Measurements from ENCODE around the gene MTMR6.

Gene MTMR6

DNA sequence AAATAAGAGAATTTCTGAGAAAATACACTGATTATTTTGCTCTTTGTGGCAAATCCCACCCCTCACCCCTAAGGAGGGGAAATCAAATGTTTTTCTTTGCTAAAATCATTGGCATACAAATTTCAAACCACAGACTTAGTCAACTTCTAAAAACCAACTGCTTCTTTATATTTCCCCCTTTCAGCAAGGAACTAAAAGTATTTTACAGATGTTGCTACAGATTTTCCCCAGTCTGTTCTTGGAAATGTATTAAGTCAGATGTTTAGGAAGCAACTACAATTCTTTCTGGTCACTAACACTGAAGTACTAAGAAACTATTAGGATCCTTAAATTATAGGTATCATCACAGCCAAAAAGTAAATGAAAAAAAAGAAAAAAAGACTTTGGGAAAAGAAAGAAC is 6.9 kb downstream of the MTMR6 start:
- DNase-seq (ENCODE audit: low read depth in 2 of 2), result no peak

DNA sequence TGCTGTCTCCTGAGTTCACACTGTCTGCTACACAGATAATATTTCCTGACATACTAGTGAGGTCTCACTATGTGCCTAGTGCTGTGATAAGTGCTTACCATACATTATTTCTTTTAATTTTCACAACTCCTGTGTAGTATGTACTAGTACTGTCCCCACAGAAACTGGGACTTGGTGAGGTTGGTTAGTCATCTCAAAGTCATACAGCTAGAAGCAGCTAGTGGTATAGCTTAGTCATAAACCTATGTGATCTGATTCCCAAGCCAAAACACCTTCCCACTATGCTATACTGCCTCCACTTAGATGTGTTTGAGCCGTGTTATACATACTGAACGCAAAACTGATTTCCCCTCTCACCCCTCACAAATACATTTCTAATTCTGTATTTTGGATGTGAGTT is 10.5 kb downstream of the MTMR6 start:
- DNase-seq (ENCODE audit: low read depth in 2 of 2), result no peak

DNA sequence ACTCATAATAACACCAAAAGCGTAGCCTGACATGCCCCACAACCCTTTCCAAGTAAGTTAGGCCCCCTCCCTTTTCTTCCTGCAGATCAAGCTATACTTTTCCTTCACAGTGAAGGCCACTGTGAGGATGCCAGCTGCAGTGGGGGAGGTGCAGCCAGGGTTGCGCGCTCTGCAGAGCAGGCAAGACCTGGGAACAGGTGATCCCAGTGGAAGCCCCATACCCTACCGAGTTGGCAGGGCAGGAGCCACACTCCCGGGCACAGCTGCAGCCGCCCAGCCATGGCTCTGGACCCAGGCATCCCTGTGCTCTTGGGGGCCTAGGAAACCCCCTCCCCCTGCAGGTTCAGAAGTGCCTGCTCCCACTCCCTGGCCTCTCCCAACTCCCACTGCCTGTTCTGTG is 18.7 kb downstream of the MTMR6 start:
- DNase-seq (ENCODE audit: low read depth in 2 of 2), result no peak

DNA sequence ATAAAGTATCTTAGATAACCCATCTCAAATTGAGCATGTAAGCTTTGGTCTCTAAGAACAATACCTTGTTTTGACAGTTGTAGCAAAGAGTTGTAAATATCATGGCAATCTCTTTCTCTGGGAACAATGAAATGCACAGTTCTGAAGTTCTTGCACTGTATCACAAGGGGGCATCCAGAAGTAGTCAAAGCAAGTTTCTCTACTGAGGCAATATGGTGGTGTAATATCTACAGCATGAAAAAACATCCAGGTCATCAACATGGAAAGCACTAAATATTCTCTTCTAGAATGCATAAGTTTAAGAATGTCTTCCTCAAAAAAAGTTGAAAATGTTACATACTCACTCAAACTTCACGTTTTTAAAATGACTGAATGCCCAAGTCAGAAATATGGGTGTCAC is 19.6 kb downstream of the MTMR6 start:
- DNase-seq (ENCODE audit: low read depth in 2 of 2), result no peak

DNA sequence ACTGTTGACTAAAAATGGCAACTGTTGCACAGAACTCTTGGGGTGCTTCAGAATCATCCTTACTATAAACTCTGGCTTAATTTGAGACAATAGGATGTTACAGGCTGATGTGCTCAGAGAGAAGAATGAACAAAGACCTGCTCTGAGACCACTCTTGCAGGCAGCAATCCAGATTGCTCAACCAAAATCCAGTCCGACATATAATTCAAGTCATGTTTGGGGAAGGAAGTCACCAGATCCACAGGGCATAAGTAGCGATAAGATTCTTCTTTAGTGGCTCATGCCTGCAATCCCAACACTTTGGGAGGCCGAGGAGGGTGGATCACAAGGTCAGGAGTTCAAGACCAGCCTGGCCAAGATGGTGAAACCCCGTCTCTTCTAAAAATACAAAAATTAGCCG is 20.6 kb downstream of the MTMR6 start:
- no peak for DNase-seq (ENCODE audit: low read depth in 2 of 2)

DNA sequence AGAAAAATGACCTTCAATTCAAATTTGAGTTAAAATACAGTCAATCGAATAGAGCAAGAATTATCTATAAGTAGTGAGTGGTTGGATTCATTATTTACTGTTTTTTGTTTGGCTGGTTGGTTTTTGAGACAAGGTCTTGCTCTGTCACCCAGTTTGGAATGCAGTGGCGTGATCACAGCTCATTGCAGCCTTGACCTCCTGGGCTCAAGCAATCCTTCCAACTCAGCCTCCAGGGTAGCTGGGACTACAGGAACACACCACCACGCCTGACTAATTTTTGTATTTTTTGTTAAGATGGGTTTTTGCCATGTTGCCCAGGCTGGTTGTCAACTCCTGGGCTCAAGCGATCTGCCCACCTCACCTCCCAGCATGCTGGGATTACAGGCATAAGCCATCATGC is 25.0 kb downstream of the MTMR6 start:
- no peak for DNase-seq (ENCODE audit: low read depth in 2 of 2)

DNA sequence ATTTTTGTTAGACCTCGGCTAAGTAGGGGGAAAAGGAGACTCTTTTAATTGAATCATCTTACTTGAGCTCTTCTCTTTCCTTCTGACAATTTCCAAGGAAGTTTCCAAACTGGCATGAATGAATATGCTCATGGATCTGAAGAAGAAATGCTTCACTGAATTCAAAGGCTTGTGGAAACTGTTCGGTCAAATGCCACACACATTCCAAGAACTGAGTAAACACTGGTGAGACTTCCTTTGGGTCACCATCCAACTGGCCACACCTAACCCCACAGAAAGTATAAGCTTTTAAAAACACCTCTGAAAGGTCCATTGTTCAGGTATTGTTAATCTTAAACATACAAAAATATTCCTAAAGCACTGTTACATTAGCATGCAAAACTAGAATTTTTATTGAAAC is 33.6 kb downstream of the MTMR6 start:
- DNase-seq (ENCODE audit: low read depth in 2 of 2), result no peak

DNA sequence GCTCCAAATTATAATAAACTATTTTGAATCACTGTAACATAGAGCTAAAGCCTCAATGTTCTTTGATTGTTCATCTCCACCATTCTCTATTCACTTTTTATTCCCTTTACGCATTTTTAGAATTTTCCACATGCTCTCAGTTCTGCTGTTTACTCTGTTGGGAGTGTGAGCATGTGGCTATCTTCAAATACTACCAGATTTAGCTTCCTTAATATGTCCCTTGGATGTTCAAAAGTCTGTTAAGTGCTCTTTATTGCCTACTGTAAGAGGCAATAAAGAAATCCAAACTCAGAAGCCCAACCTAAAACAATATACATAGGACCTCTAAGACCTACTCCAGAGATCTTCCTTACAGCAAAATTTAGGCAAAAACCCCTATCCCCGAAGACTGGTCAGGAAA is 34.5 kb downstream of the MTMR6 start:
- no peak for DNase-seq (ENCODE audit: low read depth in 2 of 2)

DNA sequence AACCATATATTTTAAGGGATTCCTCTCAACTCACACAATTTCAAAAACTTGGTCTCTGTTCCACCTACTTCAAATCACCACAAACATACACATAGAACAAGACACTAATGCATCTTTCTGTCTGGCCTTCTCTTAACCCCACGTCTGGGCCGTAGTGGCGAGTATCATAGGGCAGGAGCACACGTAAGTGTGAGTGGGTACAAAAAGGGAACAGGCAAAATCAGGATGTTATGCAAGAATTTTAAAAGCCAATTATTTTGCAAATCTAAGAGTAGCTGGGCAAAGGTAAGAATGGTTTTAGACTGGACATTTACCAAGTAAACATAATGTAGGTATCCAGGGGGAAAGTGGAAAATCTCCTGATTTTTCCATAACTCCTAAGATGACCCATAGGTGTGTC is 35.1 kb downstream of the MTMR6 start:
- DNase-seq (ENCODE audit: low read depth in 2 of 2), result no peak

DNA sequence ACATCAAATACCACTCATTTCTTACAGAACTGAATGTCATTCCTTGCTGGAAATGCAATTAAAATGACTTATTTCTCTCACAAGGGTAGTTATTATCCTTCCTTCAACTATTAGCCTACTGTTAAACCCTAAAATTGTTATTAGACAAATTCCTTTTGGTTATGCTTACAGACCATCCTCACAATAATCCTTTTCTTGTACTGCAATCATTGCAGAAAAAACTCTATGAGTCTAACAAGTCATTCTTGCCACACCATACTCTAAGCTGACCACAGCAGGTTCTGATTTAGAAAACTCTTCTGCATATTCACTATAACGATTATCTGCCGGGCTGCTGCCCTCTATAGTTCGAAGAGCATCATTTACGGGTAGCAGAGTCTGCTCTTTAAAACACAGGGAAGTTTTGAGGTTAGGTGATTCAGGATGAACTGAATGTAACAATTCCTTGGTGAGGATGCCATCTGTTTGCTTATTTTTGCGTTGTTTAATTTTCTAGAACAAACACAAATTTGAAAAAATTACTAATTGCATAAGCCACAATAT is 38.2 kb downstream of the MTMR6 start:
- no peak for DNase-seq (ENCODE audit: low read depth in 2 of 2)

DNA sequence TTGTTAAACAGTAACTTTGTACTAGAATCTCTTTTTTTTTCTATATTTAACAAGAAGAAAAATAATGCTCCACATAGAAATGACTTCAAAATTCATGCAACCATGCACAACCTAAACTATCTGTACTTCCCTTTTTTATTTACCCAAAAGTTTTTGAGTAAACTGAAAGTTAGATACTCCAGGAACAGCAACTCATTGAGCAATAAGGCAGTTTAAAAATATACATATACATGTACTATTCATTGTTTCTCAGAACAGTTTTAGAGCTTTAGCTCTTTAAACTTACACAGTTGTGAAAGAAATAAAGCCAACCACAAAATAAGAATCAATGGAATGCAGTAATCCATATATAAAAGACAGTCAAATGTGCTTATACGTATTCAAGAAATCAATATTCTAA is 39.2 kb downstream of the MTMR6 start:
- DNase-seq (ENCODE audit: low read depth in 2 of 2), result no peak

DNA sequence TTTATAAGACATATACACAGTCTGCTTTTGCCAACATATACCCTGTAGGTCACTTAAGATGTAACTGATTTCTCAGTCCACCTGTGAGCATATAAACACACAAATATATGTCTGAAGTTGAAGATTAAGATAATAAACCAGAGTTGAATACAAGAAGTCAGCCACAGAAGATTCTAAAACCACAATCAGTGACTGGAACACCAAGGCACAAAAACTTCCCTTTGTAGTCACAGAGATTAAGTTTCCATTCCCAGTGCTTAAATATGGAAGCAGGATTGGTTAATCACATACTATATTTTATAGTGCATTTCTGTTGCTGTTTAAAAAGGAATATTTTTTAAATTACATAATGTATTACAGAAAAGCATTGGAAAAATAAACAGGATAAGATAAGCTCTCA is 39.9 kb downstream of the MTMR6 start:
- DNase-seq (ENCODE audit: low read depth in 2 of 2), result no peak

DNA sequence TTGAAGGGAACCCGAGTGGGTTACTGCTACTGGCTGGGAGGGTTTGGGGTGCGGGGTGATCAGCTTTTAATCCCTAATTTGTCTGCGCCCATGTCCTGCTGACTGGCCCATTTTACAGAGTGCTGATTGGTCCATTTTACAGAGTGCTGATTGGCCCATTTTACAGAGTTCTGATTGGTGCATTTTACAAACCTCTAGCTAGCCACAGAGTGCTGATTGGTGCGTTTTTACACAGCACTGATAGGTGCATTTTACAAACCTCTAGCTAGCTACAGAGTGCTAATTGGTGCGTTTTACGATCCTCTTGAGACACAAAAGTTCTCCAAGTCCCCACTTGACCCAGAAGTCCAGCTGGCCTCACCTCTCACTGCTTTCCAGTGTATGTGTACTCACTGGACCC is 43.2 kb downstream of the MTMR6 start:
- DNase-seq (ENCODE audit: low read depth in 2 of 2), result no peak

DNA sequence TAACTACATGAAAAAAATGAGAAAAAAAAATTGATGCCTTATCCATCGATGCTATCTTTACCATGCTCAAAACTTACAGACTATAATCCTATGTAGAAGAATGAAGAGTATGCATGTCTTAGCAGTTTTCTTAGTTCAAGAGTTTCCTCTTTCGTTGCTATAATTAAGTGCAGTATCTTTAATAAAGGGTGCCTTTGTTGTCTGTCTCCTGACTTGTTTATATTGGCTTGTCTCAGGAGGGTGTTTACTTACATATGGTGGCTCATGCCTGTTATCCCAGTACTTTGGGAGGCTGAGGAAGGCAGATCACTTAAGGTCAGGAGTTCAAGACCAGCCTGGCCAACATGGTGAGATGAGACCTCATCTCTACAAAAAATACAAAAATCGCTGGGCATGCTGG is 44.3 kb downstream of the MTMR6 start:
- no peak for DNase-seq (ENCODE audit: low read depth in 2 of 2)

DNA sequence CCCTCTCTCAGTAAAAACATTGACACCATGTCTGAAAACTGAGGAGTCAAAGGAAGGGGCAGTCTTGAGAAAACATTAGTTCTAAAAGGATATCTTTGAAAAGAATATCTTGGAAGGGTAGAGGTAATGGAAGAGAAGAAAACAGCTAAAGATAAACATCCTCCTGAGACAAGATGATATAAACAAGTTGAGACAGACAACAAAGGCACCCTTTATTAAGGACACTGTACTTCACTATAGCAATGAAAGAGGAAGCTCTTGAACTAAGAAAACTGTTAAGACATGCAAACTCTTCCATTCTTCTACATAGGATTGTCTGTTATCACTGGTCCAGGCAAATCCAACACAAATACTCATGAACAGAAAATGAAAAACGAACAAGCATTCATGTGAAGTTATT is 46.3 kb downstream of the MTMR6 start:
- DNase-seq (ENCODE audit: low read depth in 2 of 2), result no peak

DNA sequence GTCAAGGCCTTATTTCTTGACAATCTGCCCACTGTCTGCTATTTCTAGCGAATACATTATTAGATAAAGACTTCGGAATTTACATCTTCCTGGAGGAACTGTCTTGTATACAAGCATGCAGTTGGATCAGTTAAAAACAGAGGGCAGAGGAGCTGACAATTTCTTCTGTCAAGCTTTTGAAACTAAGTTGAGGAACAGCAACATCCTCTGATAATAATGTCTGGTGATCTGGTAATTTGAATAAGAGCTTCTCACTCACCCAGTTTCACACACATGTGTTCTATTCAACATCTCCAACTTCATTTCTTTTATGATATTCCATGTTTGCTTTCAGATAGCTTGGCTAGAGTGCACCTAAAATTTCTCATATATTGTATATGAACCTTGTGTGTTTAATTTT is 50.2 kb downstream of the MTMR6 start:
- DNase-seq (ENCODE audit: low read depth in 2 of 2), result no peak

DNA sequence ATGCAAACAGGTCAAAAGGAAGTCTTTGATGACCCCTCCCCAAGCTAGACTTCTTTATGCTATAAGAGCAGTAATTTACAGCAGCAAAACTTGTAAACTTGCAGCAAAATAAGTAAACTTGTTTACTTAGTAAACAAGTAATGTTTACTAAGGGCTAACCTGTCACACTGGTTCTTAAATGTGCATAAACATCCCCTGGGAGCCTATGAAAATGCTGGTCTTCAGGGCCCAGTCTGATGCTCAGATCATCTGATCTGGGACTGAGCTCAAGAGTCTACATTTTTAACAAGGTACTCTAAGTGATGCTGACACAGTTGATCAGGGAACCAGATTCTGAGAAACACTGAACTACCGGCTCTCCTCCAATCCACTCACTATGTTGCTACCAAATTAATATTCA is 53.4 kb downstream of the MTMR6 start:
- no peak for DNase-seq (ENCODE audit: low read depth in 2 of 2)

DNA sequence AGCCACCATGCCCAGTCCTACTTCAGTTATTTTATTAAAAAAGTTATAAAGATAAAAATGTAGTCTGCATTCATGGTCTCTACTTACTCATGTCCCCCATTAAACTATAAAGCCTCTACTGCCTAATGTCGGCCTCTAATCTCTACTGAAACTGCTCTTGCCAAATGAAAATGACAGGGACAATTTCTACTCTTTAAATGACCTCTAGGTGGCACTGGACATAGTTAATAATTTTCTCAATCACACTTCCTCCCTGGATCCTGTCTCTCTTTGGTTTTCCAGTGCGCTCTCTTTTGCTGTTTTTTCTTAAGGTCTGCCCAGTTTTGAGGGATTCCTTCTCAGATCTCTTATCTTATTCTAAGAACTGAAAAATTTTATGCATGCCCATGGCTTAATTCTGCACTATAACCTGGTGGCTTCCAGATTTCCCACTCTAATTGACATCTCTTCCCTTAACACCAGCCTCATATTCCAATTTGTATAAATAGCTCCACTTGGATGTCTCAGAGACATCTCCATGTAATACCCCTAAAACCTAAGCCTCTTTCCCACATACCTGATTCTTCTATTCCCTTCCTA is 54.3 kb downstream of the MTMR6 start:
- DNase-seq (ENCODE audit: low read depth in 2 of 2), result no peak

DNA sequence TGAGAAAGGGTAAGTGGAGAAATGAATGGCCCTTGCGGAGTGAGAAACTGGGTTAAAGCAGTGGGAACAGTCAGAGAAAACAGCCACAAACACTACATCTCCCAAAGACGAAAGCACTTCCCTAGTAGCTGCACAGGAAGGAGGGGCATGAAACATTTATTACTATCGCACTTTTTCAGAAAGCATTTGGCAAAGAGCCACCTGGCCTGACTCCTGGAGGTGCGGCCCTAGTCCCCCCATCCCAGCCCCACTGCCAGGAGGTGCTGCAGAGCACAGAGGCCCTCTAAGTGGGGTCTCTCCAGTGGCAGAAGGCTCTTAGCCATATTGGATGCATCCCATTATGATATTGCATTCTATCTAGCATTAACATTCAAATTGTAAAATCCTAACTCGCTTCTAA is 55.8 kb downstream of the MTMR6 start:
- no peak for DNase-seq (ENCODE audit: low read depth in 2 of 2)

DNA sequence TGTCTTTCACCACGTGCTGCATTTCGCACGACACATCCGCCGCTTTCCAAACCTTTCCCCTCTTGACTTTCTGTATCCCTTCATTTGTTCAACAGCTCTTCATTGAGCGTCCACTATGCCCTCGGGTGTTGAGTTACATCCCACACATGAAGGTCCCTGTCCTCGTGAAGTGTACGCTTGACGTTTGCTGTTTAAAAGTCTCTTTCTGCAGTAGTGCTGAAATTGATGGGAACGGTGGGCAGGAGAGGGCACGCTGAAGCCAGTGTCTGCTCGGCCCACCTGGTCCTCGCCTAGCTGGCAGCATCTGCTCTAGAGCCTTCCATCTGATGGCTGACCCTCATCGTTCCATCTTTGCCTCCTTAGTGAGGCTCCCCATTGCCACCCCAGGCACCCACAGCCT is 59.6 kb downstream of the MTMR6 start:
- DNase-seq (ENCODE audit: low read depth in 2 of 2), result no peak

DNA sequence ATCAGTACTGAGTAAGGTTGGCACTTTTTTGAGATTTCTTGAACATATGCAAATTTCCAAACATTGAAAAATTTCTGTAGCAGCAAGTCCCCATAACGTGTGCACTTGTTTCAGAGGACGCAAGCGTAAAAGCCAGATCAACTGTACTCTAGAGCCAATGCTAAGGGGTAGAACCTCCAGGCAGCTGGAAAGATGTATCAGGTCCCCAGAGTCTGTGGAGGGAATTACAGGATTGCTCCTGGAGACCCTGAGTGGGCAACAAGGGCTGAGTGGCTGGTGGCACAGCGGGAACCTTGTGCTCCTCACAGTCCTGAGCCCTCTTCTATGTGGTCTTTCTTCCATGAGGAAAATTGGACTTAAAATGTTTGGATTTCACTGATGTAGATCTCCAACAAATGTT is 61.3 kb downstream of the MTMR6 start:
- no peak for DNase-seq (ENCODE audit: low read depth in 2 of 2)

DNA sequence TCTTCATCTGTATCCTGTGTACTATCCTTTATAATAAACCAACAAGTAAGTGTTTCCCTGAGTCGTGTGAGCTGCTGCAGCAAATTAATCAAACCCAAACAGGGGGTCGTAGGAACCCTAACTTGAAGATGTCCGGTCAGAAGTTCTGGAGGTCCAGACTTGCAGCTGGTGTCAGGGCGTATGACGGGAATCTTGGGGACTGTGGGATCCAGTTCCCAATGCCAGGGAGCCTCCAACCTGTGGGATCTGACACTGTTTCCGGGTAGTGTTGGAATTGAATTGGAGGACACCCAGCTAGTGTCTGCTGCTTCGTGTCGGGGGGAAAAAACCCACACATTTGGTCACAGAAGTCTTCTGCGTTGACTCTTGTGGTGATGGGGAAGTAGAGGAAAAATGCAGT is 63.1 kb downstream of the MTMR6 start:
- no peak for DNase-seq (ENCODE audit: low read depth in 2 of 2)

DNA sequence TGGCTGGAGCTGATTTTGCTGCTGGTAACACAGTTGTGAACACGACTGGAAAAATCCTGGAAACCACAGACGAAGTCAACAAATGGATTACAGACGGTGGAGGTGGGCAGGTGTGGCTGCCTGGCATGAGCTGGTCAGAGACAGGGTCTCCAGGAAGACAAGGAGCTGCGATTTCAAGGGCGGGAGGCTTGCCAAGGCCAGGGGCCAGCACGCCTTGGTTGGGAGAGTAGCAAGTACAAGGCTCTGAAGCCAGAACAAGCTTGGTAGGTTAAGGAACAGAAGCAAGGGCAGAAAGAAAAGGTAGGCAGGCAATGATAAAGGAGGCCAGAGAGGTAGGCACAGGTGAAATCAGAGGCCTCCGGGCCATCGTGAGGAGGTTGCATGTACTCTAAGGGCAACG is 64.5 kb downstream of the MTMR6 start:
- DNase-seq (ENCODE audit: low read depth in 2 of 2), result no peak

DNA sequence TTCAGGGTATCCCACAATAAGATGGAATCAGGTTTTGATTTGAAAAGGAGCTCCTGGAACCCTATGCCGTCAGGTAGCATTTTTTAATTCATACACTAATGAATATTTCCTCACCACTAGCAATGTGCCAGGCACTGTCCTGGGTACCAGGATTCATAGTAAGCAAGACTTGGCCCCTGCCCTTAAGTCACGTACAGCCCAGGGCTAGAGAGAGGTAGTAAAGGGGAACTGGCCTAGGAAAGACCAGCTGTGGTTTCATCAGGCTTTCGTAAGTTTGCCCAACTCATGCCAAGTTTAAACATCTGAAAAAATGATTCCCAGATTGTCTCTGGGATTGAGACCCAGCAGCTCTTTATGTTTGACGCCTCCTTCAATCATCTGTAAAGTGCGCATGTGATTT is 69.3 kb downstream of the MTMR6 start:
- DNase-seq (ENCODE audit: low read depth in 2 of 2), result no peak

Measured in stimulated activated CD8-positive, alpha-beta memory T cell treated with anti-CD3 and anti-CD28 coated beads, Interleukin-7, amount 100 ng/mL, for 4 hours (primary cell).